ENCODE results near the gene CALHM5.
A peak's percentile ranks its signal among the peaks of the same experiment; 100 is the strongest.

The CALHM5 gene

GRCh38 chr6:116512111-116512559 lies 696 bp downstream of the CALHM5 start:
- TF ChIP-seq CTCF (conservative IDR thresholded peaks at IDR 0.05; ENCODE audit: low read depth, low read length), result no peak
- H3K27ac ChIP-seq, result peak overlapping the region; percentile 69
- H4K20me1 ChIP-seq (ENCODE audit: insufficient read depth), result no peaks in the 10 kb centered on the region
- H2AFZ ChIP-seq (ENCODE audit: low read depth), result peak overlapping the region; percentile 64
- H3K4me2 ChIP-seq, result peak overlapping the region; percentile 92
- peak overlapping the region; percentile 44; the same call in 1 of the 2 replicates for H3K9ac ChIP-seq
- peaks cover 15% of the 10 kb centered on the region for H3K4me1 ChIP-seq (ENCODE audit: low read depth, poor library complexity, severe bottlenecking)
- H3K4me3 ChIP-seq (IDR thresholded peaks at IDR 0.05; ENCODE audit: insufficient read depth, low read depth, low read length), result no peak overlapping the region
- H3K27me3 ChIP-seq (ENCODE audit: insufficient read depth, low read depth), result no peaks in the 10 kb centered on the region
- H3K36me3 ChIP-seq (ENCODE audit: insufficient read depth), result no peaks in the 10 kb centered on the region
- H3K79me2 ChIP-seq (ENCODE audit: insufficient read depth, low read depth), result no peaks in the 10 kb centered on the region

GRCh38 chr6:116512734-116513133 lies 1.3 kb downstream of the CALHM5 start:
- Histone ChIP-seq H2AFZ (ENCODE audit: low read depth) (peak overlapping the region; percentile 64; the same call in 1 of the 2 replicates), H3K4me3 (IDR thresholded peaks at IDR 0.05; ENCODE audit: insufficient read depth, low read depth, low read length) (no peak overlapping the region), H3K79me2 (ENCODE audit: insufficient read depth, low read depth) (no peaks in the 10 kb centered on the region), H3K27ac (peak overlapping the region; percentile 69), H3K9ac (peak overlapping the region; percentile 44; the same call in 1 of the 2 replicates), H3K4me1 (ENCODE audit: low read depth, poor library complexity, severe bottlenecking) (peaks cover 15% of the 10 kb centered on the region), H3K4me2 (peak overlapping the region; percentile 92), H3K27me3 (ENCODE audit: insufficient read depth, low read depth) (no peaks in the 10 kb centered on the region), H4K20me1 (ENCODE audit: insufficient read depth) (no peaks in the 10 kb centered on the region), H3K36me3 (ENCODE audit: insufficient read depth) (no peaks in the 10 kb centered on the region)
- TF ChIP-seq CTCF (conservative IDR thresholded peaks at IDR 0.05; ENCODE audit: low read depth, low read length), result no peak

- TF ChIP-seq CTCF (conservative IDR thresholded peaks at IDR 0.05; ENCODE audit: low read depth, low read length), result no peak
- no peak overlapping the region for H3K27ac ChIP-seq
- no peak overlapping the region for H3K4me3 ChIP-seq (IDR thresholded peaks at IDR 0.05; ENCODE audit: insufficient read depth, low read depth, low read length)
- no peak overlapping the region; the same call in 1 of the 2 replicates for H3K4me2 ChIP-seq
- no peaks in the 10 kb centered on the region for H3K36me3 ChIP-seq (ENCODE audit: insufficient read depth)
- H3K79me2 ChIP-seq (ENCODE audit: insufficient read depth, low read depth), result no peaks in the 10 kb centered on the region
- H2AFZ ChIP-seq (ENCODE audit: low read depth), result no peak overlapping the region
- H4K20me1 ChIP-seq (ENCODE audit: insufficient read depth), result no peaks in the 10 kb centered on the region
- no peak overlapping the region for H3K9ac ChIP-seq
- no peaks in the 10 kb centered on the region for H3K27me3 ChIP-seq (ENCODE audit: insufficient read depth, low read depth)
- peaks cover 15% of the 10 kb centered on the region for H3K4me1 ChIP-seq (ENCODE audit: low read depth, poor library complexity, severe bottlenecking)
Measured at GRCh38 chr6:116513224-116513875, 1.9 kb downstream of the CALHM5 start.

GRCh38 chr6:116514111-116514510 lies 2.7 kb downstream of the CALHM5 start:
- Histone ChIP-seq H3K4me3 (IDR thresholded peaks at IDR 0.05; ENCODE audit: insufficient read depth, low read depth, low read length) (no peak overlapping the region), H3K27me3 (ENCODE audit: insufficient read depth, low read depth) (no peaks in the 10 kb centered on the region), H3K36me3 (ENCODE audit: insufficient read depth) (no peaks in the 10 kb centered on the region), H3K4me2 (no peak overlapping the region), H3K4me1 (ENCODE audit: low read depth, poor library complexity, severe bottlenecking) (peaks cover 15% of the 10 kb centered on the region), H3K79me2 (ENCODE audit: insufficient read depth, low read depth) (no peaks in the 10 kb centered on the region), H2AFZ (ENCODE audit: low read depth) (no peak overlapping the region), H3K27ac (no peak overlapping the region), H3K9ac (no peak overlapping the region), H4K20me1 (ENCODE audit: insufficient read depth) (no peaks in the 10 kb centered on the region)
- TF ChIP-seq CTCF (conservative IDR thresholded peaks at IDR 0.05; ENCODE audit: low read depth, low read length), result no peak
